Measurements from ENCODE around the gene PDX1. TPM values are rescaled to one million over a fixed set of nuclear protein-coding genes. Genes with fewer than 3 reads are reported as not detected.
A peak's percentile ranks its signal among the peaks of the same experiment; 100 is the strongest.

PDX1 gene
- polyA plus RNA-seq, 3 donors = not detected

DNA sequence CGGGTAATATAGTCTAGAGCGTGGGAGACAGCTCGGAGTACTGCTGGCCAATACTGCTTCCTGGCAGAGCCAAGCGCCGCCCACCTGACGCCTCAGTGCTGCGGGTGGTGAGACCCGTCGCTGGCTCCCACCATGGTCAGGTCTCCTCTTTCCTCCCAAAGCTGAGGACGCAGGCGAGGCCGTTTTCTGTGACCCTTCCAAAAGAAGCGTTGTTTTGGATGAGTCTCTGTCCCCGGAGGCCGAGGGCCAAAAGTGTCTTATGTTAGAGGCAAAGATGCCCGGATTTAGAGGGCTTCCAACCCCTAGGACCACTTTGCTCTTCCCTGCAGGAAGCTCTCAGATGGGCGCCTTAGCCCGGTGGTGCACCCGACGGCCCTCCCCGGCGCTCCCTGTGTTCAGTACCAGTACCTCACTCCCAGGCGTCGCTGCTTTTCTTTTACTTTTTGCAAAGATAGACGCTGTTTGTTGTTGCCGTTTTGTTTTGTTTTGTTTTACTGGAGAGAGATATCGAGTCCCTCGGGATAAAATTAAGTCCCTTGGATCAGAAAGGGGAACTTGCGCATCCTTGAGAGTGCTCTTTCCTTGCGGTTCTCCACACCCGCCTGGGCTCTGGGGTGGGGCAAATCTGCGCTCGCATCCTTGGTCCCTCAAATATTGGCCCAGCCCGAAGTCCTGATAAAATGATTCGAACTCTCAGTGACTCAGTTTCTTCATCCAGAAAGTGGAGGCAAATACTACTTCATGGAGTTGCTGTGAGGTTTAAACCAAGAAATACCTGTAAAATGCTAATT lies 7.0 kb downstream of the PDX1 start:
- no peak for TF ChIP-seq CTCF (IDR thresholded peaks at IDR 0.05)
- peaks cover 6% of the 10 kb centered on the region for H3K4me1 Mint-ChIP-seq
- Histone ChIP-seq H2AFZ (ENCODE audit: insufficient read depth, low read depth, low read length, poor library complexity, severe bottlenecking) (no peak overlapping the region), H3K27ac (ENCODE audit: low read depth in 1 of 2, low read length in 2 of 2) (no peak overlapping the region), H3K27me3 (ENCODE audit: control insufficient read depth in 2 of 2, insufficient read depth in 2 of 2, low read length in 2 of 2) (peaks cover 90 to 99% of the 10 kb centered on the region in 2 donors), H3K79me2 (ENCODE audit: insufficient read depth, low read length) (no peaks in the 10 kb centered on the region), H3K9me3 (replicated peaks in 1 of 2; ENCODE audit: control insufficient read depth in 1 of 2, insufficient read depth in 1 of 2, low read length in 2 of 2) (peaks cover 0 to 80% of the 10 kb centered on the region in 2 donors), H3K4me3 (replicated peaks in 1 of 3; ENCODE audit: low read depth in 2 of 3, low read length in 3 of 3) (no peak overlapping the region), H3K4me1 (ENCODE audit: control insufficient read depth in 1 of 2, insufficient read depth in 2 of 2, low read length in 2 of 2) (peaks cover under 1 to 4% of the 10 kb centered on the region in 2 donors), H3K4me2 (replicated peaks; ENCODE audit: extremely low read depth, low read length, poor library complexity, severe bottlenecking) (no peak overlapping the region), H4K20me1 (ENCODE audit: insufficient read depth, low read length) (no peaks in the 10 kb centered on the region), H3K9ac (ENCODE audit: insufficient read depth, low read length, poor library complexity, severe bottlenecking) (no peak overlapping the region), H3K36me3 (replicated peaks in 1 of 2; ENCODE audit: control insufficient read depth in 1 of 2, insufficient read depth in 2 of 2, low read length in 2 of 2) (no peaks in the 10 kb centered on the region)
- H3K27me3 Mint-ChIP-seq (ENCODE audit: low read depth in 3 of 3) = peaks cover 97 to 99% (median 97%) of the 10 kb centered on the region in 3 donors
- peak overlapping the region in 1 of 2 donors; percentile 72 for H3K4me3 Mint-ChIP-seq
- H3K36me3 Mint-ChIP-seq = peaks cover 0 to 9% of the 10 kb centered on the region in 2 donors
- DNase-seq = no peak
- 4% methylated on average over 19 of the region's 35 CpGs for WGBS (ENCODE audit: insufficient coverage)
- intact Hi-C loops (cut with micrococcal nuclease) = no loop called here
- H3K27ac Mint-ChIP-seq = no peak overlapping the region
- peaks cover 0 to 38% (median 13%) of the 10 kb centered on the region in 7 donors for H3K9me3 Mint-ChIP-seq

GRCh38 chr13:27927444-27928352 lies 7.9 kb downstream of the PDX1 start:
- peak overlapping the region in 1 of 2 donors; percentile 72 for H3K4me3 Mint-ChIP-seq
- WGBS (ENCODE audit: insufficient coverage) = 9% methylated on average over 40 of the region's 53 CpGs
- H3K4me3 ChIP-seq (replicated peaks in 1 of 3; ENCODE audit: low read depth in 2 of 3, low read length in 3 of 3) = no peak overlapping the region
- no peaks in the 10 kb centered on the region for H4K20me1 ChIP-seq (ENCODE audit: insufficient read depth, low read length)
- H3K27ac Mint-ChIP-seq = no peak overlapping the region
- no peak for DNase-seq
- H3K9ac ChIP-seq (ENCODE audit: insufficient read depth, low read length, poor library complexity, severe bottlenecking) = no peak overlapping the region
- no peak overlapping the region for H3K27ac ChIP-seq (ENCODE audit: low read depth in 1 of 2, low read length in 2 of 2)
- no peak overlapping the region for H2AFZ ChIP-seq (ENCODE audit: insufficient read depth, low read depth, low read length, poor library complexity, severe bottlenecking)
- H3K9me3 Mint-ChIP-seq = peaks cover 0 to 35% (median 14%) of the 10 kb centered on the region in 7 donors
- H3K4me1 Mint-ChIP-seq = peaks cover 6% of the 10 kb centered on the region
- intact Hi-C loops (cut with micrococcal nuclease) = no loop called here
- TF ChIP-seq CTCF (IDR thresholded peaks at IDR 0.05) = no peak
- no peaks in the 10 kb centered on the region for H3K79me2 ChIP-seq (ENCODE audit: insufficient read depth, low read length)
- peaks cover 0 to 9% of the 10 kb centered on the region in 2 donors for H3K36me3 Mint-ChIP-seq
- H3K4me1 ChIP-seq (ENCODE audit: control insufficient read depth in 1 of 2, insufficient read depth in 2 of 2, low read length in 2 of 2) = no peaks in the 10 kb centered on the region
- no peaks in the 10 kb centered on the region for H3K36me3 ChIP-seq (replicated peaks in 1 of 2; ENCODE audit: control insufficient read depth in 1 of 2, insufficient read depth in 2 of 2, low read length in 2 of 2)
- peaks cover 0 to 72% of the 10 kb centered on the region in 2 donors for H3K9me3 ChIP-seq (replicated peaks in 1 of 2; ENCODE audit: control insufficient read depth in 1 of 2, insufficient read depth in 1 of 2, low read length in 2 of 2)
- H3K4me2 ChIP-seq (replicated peaks; ENCODE audit: extremely low read depth, low read length, poor library complexity, severe bottlenecking) = no peak overlapping the region
- H3K27me3 ChIP-seq (ENCODE audit: control insufficient read depth in 2 of 2, insufficient read depth in 2 of 2, low read length in 2 of 2) = peaks cover 83 to 98% of the 10 kb centered on the region in 2 donors
- peaks cover 95 to 99% (median 95%) of the 10 kb centered on the region in 3 donors for H3K27me3 Mint-ChIP-seq (ENCODE audit: low read depth in 3 of 3)
